Astrocyte of the spinal cord (primary cell): ENCODE data around the gene MTA3.

Experiments
- DNase-seq: peaks from one replicate; pipeline ENCODE4 v3.0.0; 2011; ENCODE audit warnings: low read depth, low spot score
- H3K4me3 ChIP-seq: 2 replicates; pipeline ENCODE4 v1.5.1; 2011; ENCODE audit warnings: low read depth, mild to moderate bottlenecking, low read length, moderate library complexity
- CTCF ChIP-seq: IDR thresholded peaks from 2 replicates; pipeline ENCODE4 v1.5.1; 2012; ENCODE audit warnings: low read depth, mild to moderate bottlenecking, low read length, inconsistent platforms
- in situ Hi-C: cut with HindIII; loops from 2 replicates; pipeline ENCODE4 v1.10.0; 2017; ENCODE audit warnings: low sequenced_read_pairs

Gene MTA3

GRCh38 chr2:42645551-42645950 lies 77.1 kb downstream of the MTA3 start:
- in situ Hi-C loops = no loop called here
- no peak for DNase-seq
- TF ChIP-seq CTCF = no peak
- H3K4me3 ChIP-seq = no peak overlapping the region

- H3K4me3 ChIP-seq = no peak overlapping the region
- no peak for DNase-seq
- TF ChIP-seq CTCF = no peak
- in situ Hi-C loops = no loop called here
These were observed 80.4 kb downstream of the MTA3 start for GRCh38 chr2:42648796-42649195.

GRCh38 chr2:42651057-42651456 lies 82.6 kb downstream of the MTA3 start:
- no peak overlapping the region for H3K4me3 ChIP-seq
- DNase-seq = no peak
- in situ Hi-C loops = no loop called here
- no peak for TF ChIP-seq CTCF

- in situ Hi-C loops = no loop called here
- DNase-seq = no peak
- no peak for TF ChIP-seq CTCF
- H3K4me3 ChIP-seq = no peak overlapping the region
These were observed 83.7 kb downstream of the MTA3 start for GRCh38 chr2:42652086-42652485.

GRCh38 chr2:42653039-42653438 lies 84.6 kb downstream of the MTA3 start:
- no peak for TF ChIP-seq CTCF
- no peak for DNase-seq
- no peak overlapping the region for H3K4me3 ChIP-seq
- in situ Hi-C loops = no loop called here

GRCh38 chr2:42653908-42654445 lies 85.5 kb downstream of the MTA3 start:
- no peak for DNase-seq
- no peak overlapping the region for H3K4me3 ChIP-seq
- in situ Hi-C loops = no loop called here
- TF ChIP-seq CTCF = no peak

GRCh38 chr2:42658306-42658705 lies 89.9 kb downstream of the MTA3 start:
- TF ChIP-seq CTCF = no peak
- in situ Hi-C loops = no loop called here
- no peak for DNase-seq
- H3K4me3 ChIP-seq = no peak overlapping the region
